Measurements from ENCODE around the gene IL20. TPM values are rescaled to one million over a fixed set of nuclear protein-coding genes. Genes with fewer than 3 reads are reported as not detected.
A peak's percentile ranks its signal among the peaks of the same experiment; 100 is the strongest.
"Not testable (repeated sequence)": the region's sequence is repeated elsewhere in the genome, so short reads cannot be mapped to it uniquely, and the experiment has no call there.

Gene IL20
- total RNA-seq, 1 donor from 2014 or later: not detected

DNA sequence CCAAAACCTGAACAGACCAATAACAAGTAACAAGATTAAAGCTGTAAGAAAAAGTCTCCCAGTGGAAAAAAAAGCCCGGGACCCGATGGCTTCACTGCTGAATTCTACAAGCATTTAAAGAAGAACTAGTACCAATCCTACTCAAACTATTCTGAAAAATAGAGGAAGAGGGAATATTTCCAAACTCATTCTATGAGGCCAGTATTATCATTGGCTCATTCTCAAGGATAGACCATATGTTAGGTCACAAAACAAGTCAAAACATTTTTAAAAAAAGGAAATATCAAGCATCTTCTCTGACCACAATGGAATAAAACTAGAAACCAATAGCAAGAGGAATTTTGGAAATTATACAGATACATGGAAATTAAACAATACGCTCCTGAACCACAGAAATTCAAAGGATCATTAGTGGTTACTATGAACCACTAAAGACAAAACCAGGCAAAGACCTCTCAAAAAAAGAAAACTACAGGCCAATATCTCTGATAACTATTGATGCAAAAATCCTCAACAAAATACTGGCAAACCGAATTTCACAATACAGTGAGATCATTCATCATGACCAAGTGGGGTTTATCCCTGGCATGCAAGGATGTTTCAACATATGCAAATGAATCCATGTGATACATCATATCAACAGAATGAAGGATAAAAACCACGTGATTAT, 13.9 kb upstream of the IL20 start:
- H3K27ac Mint-ChIP-seq: no peak overlapping the region

DNA sequence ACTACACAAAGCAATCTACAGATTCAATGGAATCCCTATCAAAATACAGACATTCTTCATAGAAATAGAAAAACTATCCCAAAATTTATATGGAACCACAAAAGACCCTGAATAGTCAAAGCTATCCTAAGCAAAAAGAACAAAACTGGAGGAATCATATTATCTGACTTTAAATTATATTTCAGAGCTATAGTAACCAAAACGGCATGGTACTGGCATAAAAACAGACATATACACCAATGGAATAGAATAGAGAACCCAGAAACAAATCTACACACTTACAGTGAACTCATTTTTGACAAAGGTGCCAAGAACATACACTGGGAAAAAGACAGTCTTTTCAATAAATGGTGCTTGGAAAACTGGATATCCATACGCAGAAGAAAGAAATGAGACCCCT, 12.8 kb upstream of the IL20 start:
- DNase-seq (ENCODE audit: extremely low spot score, unreplicated experiment); H3K36me3 Mint-ChIP-seq: not testable (repeated sequence)

More for the DNA sequence above, 13.9 kb upstream of the IL20 start:
- no peaks in the 10 kb centered on the region for H3K4me1 Mint-ChIP-seq (ENCODE audit: unreplicated experiment)
- TF ChIP-seq CTCF (conservative IDR thresholded peaks at IDR 0.05): no peak
- H3K9me3 Mint-ChIP-seq: peaks cover 15% of the 10 kb centered on the region
- no peak for DNase-seq (ENCODE audit: extremely low spot score, unreplicated experiment)
- H3K36me3 Mint-ChIP-seq: no peaks in the 10 kb centered on the region
- peaks cover 35% of the 10 kb centered on the region for H3K27me3 Mint-ChIP-seq
- H3K4me3 Mint-ChIP-seq: no peak overlapping the region

GRCh38 chr1:206853696-206854095, 11.7 kb upstream of the IL20 start:
- DNase-seq (ENCODE audit: extremely low spot score, unreplicated experiment); H3K27ac Mint-ChIP-seq; H3K4me1 Mint-ChIP-seq (ENCODE audit: unreplicated experiment); H3K36me3 Mint-ChIP-seq; H3K4me3 Mint-ChIP-seq: not testable (repeated sequence)
- Mint-ChIP-seq H3K27me3 (peaks cover 40% of the 10 kb centered on the region), H3K9me3 (peaks cover 15% of the 10 kb centered on the region)

More for the DNA sequence above, 12.8 kb upstream of the IL20 start:
- H3K4me3 Mint-ChIP-seq; H3K27ac Mint-ChIP-seq; H3K4me1 Mint-ChIP-seq (ENCODE audit: unreplicated experiment): not testable (repeated sequence)
- Mint-ChIP-seq H3K9me3 (peaks cover 15% of the 10 kb centered on the region), H3K27me3 (peaks cover 38% of the 10 kb centered on the region)

- no peak for DNase-seq (ENCODE audit: extremely low spot score, unreplicated experiment)
- no peak overlapping the region for H3K27ac Mint-ChIP-seq
- H3K4me3 Mint-ChIP-seq: no peak overlapping the region
- H3K9me3 Mint-ChIP-seq: peaks cover 15% of the 10 kb centered on the region
- peaks cover 34% of the 10 kb centered on the region for H3K27me3 Mint-ChIP-seq
- no peaks in the 10 kb centered on the region for H3K36me3 Mint-ChIP-seq
- no peaks in the 10 kb centered on the region for H3K4me1 Mint-ChIP-seq (ENCODE audit: unreplicated experiment)
- TF ChIP-seq CTCF (conservative IDR thresholded peaks at IDR 0.05): no peak
Measured at GRCh38 chr1:206854401-206855129, 10.9 kb upstream of the IL20 start.

- Mint-ChIP-seq H3K9me3 (peaks cover 15% of the 10 kb centered on the region), H3K4me3 (no peak overlapping the region), H3K27ac (no peak overlapping the region), H3K36me3 (no peaks in the 10 kb centered on the region), H3K27me3 (peaks cover 27% of the 10 kb centered on the region), H3K4me1 (ENCODE audit: unreplicated experiment) (no peaks in the 10 kb centered on the region)
- DNase-seq (ENCODE audit: extremely low spot score, unreplicated experiment): no peak
- TF ChIP-seq CTCF (conservative IDR thresholded peaks at IDR 0.05): no peak
Measured at GRCh38 chr1:206855859-206856258, 9.6 kb upstream of the IL20 start.

GRCh38 chr1:206856674-206857464, 8.6 kb upstream of the IL20 start:
- Mint-ChIP-seq H3K27me3 (peaks cover 23% of the 10 kb centered on the region), H3K36me3 (no peaks in the 10 kb centered on the region), H3K4me3 (no peak overlapping the region), H3K9me3 (peaks cover 10% of the 10 kb centered on the region), H3K27ac (no peak overlapping the region), H3K4me1 (ENCODE audit: unreplicated experiment) (no peaks in the 10 kb centered on the region)
- no peak for DNase-seq (ENCODE audit: extremely low spot score, unreplicated experiment)
- TF ChIP-seq CTCF (conservative IDR thresholded peaks at IDR 0.05): peak; percentile 48
